NT2/D1 (cell line): Measurements from ENCODE around the gene VIT.

Source experiments
- DNase-seq: peaks from one replicate; pipeline ENCODE4 v3.0.0-alpha.2; 2011; ENCODE audit warnings: low read depth, low spot score
- H3K27me3 ChIP-seq: 2 replicates; pipeline ENCODE4 v1.6.0; 2011; ENCODE audit warnings: mild to moderate bottlenecking; ENCODE audit not compliant: insufficient read length, insufficient read depth
- H3K36me3 ChIP-seq: 2 replicates; pipeline ENCODE4 v1.6.1; 2011; ENCODE audit warnings: mild to moderate bottlenecking, low read length, mixed read lengths; ENCODE audit not compliant: insufficient read depth, insufficient read length
- H3K4me1 ChIP-seq: 2 replicates; pipeline ENCODE4 v1.5.1; 2011; ENCODE audit not compliant: insufficient read depth, insufficient read length
- H3K4me3 ChIP-seq: 2 replicates; pipeline ENCODE4 v1.5.1; 2011; ENCODE audit warnings: low read depth; ENCODE audit not compliant: insufficient read length
- H3K9ac ChIP-seq: 2 replicates; pipeline ENCODE4 v1.6.0; 2011; ENCODE audit warnings: low read depth; ENCODE audit not compliant: insufficient read length
- H3K9me3 ChIP-seq: 2 replicates; pipeline ENCODE4 v1.5.1; 2011; ENCODE audit warnings: mild to moderate bottlenecking, low read length; ENCODE audit not compliant: insufficient read depth
- SUZ12 ChIP-seq: IDR thresholded peaks from 2 replicates; pipeline ENCODE4 v1.6.1; 2011; ENCODE audit not compliant: insufficient read length, insufficient read depth; ENCODE audit errors: extremely low read depth
- YY1 ChIP-seq: IDR thresholded peaks from 2 replicates; pipeline ENCODE4 v1.6.1; 2011; ENCODE audit not compliant: insufficient read length, insufficient read depth
- ZNF274 ChIP-seq: IDR thresholded peaks from 2 replicates; pipeline ENCODE4 v1.6.1; 2011; ENCODE audit warnings: mild to moderate bottlenecking, low read depth, low read length

The VIT gene

DNA sequence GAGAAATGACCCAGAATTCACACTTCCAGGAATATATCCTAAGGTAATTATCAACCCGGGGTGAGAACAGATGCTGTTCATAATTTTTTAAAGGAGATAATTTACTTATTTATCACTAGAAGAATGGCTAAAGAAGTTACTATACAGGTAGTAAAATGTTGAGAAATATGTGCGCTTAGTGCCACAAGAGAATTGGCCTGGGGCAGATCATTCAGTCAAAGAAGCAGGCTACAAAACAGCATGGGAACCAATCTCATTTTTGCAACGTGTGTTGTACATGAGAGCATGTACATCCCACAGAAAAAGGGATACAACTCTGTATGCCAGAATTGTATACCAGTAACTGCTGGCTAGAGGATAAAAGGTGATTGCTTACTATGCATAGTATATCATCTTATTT, 75.2 kb downstream of the VIT start:
- DNase-seq, result no peak
- Histone ChIP-seq H3K4me1 (no peaks in the 10 kb centered on the region), H3K9me3 (no peaks in the 10 kb centered on the region), H3K9ac (no peak overlapping the region), H3K27me3 (no peaks in the 10 kb centered on the region), H3K36me3 (no peaks in the 10 kb centered on the region), H3K4me3 (no peak overlapping the region)
- no peak for TF ChIP-seq SUZ12
- TF ChIP-seq YY1, result no peak
- no peak for TF ChIP-seq ZNF274

DNA sequence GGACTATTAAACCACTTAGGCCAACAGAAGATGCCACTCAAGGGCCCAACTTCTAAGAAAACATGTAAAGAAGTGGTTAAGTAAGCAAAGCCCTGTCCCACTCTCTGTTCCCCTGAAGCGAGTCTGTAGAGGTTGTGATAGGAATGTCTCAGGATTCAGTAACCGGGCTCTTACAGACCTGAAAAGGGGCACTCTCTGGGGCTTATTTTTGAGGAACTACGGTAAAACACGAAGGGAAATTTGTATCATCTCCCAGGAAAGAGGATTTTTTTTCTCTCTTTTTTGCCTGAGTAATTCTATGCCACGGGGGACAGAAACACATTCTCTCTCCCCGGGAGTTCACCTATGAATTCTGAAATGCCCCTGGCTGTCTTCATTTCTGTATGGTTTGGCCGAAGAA, 77.4 kb downstream of the VIT start:
- Histone ChIP-seq H3K4me3 (no peak overlapping the region), H3K27me3 (no peaks in the 10 kb centered on the region), H3K36me3 (no peaks in the 10 kb centered on the region), H3K9ac (no peak overlapping the region), H3K9me3 (no peaks in the 10 kb centered on the region), H3K4me1 (no peaks in the 10 kb centered on the region)
- DNase-seq, result no peak
- no peak for TF ChIP-seq YY1
- no peak for TF ChIP-seq ZNF274
- no peak for TF ChIP-seq SUZ12

DNA sequence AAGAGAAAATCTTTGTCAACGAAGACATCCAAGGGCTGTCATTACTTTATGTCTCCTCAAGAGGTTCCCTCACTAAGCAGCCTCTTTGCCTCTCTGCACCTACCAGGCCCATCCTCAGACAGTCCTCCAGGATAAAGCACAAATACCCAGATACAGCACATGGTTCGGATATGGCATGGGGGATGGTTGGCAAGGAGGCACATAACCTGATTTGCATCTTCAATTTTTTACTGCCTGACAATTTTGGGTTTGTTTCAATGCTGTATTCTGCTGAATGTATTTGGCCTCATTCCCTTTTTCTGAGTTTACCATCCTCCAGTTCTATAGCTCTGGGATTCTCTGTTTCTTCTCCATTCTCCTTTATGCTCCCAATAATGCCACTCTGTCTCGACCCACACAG, 78.8 kb downstream of the VIT start:
- Histone ChIP-seq H3K4me3 (no peak overlapping the region), H3K27me3 (no peaks in the 10 kb centered on the region), H3K9me3 (no peaks in the 10 kb centered on the region), H3K9ac (no peak overlapping the region), H3K36me3 (no peaks in the 10 kb centered on the region), H3K4me1 (no peaks in the 10 kb centered on the region)
- no peak for DNase-seq
- TF ChIP-seq YY1, result no peak
- TF ChIP-seq SUZ12, result no peak
- no peak for TF ChIP-seq ZNF274

DNA sequence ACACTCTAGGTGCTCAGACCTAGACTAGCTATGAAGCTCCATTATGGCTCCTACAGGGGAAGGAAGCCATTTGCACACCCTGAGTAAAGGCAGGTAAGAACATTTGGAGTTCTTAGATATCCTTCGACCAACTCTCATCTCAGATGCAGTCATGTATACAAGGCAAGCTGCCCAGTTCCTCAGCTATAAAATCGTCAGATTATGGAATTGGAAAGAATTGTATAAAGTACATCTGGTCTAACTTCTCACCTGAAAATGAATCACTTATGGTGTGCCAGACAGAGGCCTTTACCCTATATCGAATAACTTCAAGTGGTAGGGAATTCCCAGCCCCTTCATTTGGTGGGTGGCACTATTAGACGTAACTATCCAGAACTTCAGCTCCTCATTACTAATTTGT, 79.3 kb downstream of the VIT start:
- TF ChIP-seq YY1, result no peak
- no peak for TF ChIP-seq ZNF274
- no peak for TF ChIP-seq SUZ12
- Histone ChIP-seq H3K4me1 (no peaks in the 10 kb centered on the region), H3K36me3 (no peaks in the 10 kb centered on the region), H3K9ac (no peak overlapping the region), H3K4me3 (no peak overlapping the region), H3K9me3 (no peaks in the 10 kb centered on the region), H3K27me3 (no peaks in the 10 kb centered on the region)
- DNase-seq, result no peak

DNA sequence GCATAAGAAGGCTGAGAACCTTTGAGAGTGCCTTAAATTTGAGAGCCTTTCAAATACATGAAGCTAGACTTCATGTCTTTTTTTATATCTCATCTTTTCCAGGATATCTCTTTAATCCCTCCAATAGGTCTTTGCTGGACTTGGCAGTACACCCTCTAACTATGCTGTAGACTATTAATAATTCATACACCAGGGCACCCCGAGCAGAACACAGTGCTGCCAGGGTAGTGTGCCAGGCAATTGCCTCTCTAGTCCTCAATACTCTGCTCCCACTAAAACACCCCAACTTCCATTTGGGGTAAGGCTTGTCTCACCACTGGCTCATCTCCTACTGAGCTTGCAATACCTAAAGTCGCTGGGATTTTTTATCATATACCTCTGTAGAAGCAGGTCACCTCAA, 80.8 kb downstream of the VIT start:
- no peaks in the 10 kb centered on the region for H3K36me3 ChIP-seq
- H3K4me3 ChIP-seq, result no peak overlapping the region
- no peak for DNase-seq
- TF ChIP-seq YY1, result no peak
- no peak for TF ChIP-seq ZNF274
- no peak for TF ChIP-seq SUZ12
- no peaks in the 10 kb centered on the region for H3K27me3 ChIP-seq
- no peak overlapping the region for H3K9ac ChIP-seq
- no peaks in the 10 kb centered on the region for H3K4me1 ChIP-seq
- H3K9me3 ChIP-seq, result no peaks in the 10 kb centered on the region

DNA sequence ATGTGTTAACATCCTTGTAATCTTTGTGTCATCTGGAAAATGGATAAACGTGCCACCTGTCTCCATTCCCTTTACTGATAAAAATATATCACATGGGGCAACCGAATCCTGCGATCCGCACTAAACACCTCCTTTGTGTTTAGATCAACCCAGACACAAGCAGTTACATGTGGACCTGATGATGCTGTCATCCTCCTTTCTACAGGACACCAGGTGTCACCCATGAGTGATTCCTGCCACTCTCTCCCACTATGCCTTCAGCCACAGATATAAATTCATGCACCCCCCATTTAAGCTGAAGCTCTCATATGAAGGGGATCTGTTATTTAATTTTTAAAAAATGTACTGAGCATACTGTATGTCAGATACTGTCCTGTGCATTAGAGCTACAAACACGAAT, 81.3 kb downstream of the VIT start:
- Histone ChIP-seq H3K36me3 (no peaks in the 10 kb centered on the region), H3K9me3 (no peaks in the 10 kb centered on the region), H3K9ac (no peak overlapping the region), H3K27me3 (no peaks in the 10 kb centered on the region), H3K4me1 (no peaks in the 10 kb centered on the region), H3K4me3 (no peak overlapping the region)
- DNase-seq, result no peak
- TF ChIP-seq YY1, result no peak
- no peak for TF ChIP-seq ZNF274
- TF ChIP-seq SUZ12, result no peak

DNA sequence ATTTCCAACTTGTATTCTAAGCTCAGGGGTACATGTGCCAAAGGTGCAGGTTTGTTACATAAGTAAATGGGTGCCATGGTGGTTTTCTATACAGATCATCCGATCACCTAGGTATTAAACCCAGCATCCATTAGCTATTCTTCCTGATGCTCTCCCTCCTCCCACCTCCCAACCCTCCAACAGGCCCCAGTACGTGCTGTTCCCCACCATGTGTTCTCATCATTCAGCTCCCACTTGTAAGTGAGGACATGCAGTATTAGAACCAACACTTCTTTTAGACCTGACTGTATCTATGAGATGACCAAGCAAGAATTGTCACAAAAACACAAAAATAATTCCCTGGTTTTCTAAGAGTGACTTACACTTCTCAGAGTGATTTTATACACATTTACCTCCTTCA, 83.0 kb downstream of the VIT start:
- Histone ChIP-seq H3K36me3 (no peaks in the 10 kb centered on the region), H3K27me3 (no peaks in the 10 kb centered on the region), H3K4me3 (no peak overlapping the region), H3K9me3 (no peaks in the 10 kb centered on the region), H3K9ac (no peak overlapping the region), H3K4me1 (no peaks in the 10 kb centered on the region)
- no peak for DNase-seq
- TF ChIP-seq YY1 (no peak), ZNF274 (no peak), SUZ12 (no peak)

DNA sequence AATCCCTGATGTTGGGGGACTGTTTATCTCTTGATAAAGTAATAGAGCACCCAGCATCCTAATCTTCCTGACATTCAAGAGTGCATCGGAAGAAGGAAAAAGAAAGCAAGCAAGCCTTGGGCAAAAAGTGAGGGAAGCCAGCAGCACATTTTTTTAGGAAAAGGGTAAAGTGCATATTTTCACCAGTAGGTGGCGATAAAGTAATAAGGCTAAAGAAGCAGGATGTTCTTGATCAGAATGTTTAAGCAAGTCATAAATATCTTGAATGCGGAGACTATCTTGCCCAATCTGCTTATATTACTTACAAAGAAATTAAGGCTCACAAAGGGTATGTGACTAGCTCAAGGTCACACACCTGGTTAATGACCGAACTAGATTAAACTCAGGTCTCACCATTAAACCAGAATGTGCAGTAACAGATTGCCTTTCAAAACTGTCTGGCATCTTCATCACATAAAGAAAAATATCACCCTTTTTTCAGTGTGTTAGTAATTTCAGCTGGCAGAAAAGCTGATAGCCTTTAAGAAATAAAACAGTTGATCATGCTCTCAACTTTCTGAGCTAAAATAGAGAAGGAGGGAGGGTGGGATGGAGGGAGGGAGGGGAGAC, 83.8 kb downstream of the VIT start:
- H3K4me3 ChIP-seq, result no peak overlapping the region
- TF ChIP-seq ZNF274, result no peak
- TF ChIP-seq SUZ12, result no peak
- TF ChIP-seq YY1, result no peak

More for the DNA sequence above, 83.8 kb downstream of the VIT start:
- Histone ChIP-seq H3K4me1 (no peaks in the 10 kb centered on the region), H3K27me3 (no peaks in the 10 kb centered on the region), H3K9ac (no peak overlapping the region), H3K9me3 (no peaks in the 10 kb centered on the region), H3K36me3 (no peaks in the 10 kb centered on the region)
- peak; percentile 42 for DNase-seq
